Neural progenitor cell (in vitro differentiated cells): ENCODE results near the gene ELF5. TPM values are rescaled to one million over a fixed set of nuclear protein-coding genes. Genes with fewer than 3 reads are reported as not detected.
A peak's percentile ranks its signal among the peaks of the same experiment; 100 is the strongest.

ENCODE experiments used
- DNase-seq: peaks from one replicate; pipeline ENCODE4 v3.0.0-alpha.2; 2016; ENCODE audit warnings: low spot score
- H2AFZ ChIP-seq: fragments of 200-600 bp; sonication (generic); replicated peaks from 2 replicates; pipeline ENCODE4 v1.6.1; 2016; ENCODE audit warnings: antibody characterized with exemption
- H3F3A ChIP-seq: fragments of 200-600 bp; sonication (generic); 2 replicates; pipeline ENCODE4 v1.6.1; 2016; ENCODE audit warnings: antibody characterized with exemption, low read depth
- H3K27ac ChIP-seq: fragments of 200-600 bp; sonication (generic); 2 replicates; pipeline ENCODE4 v1.5.1; 2016; ENCODE audit warnings: mild to moderate bottlenecking
- H3K27me3 ChIP-seq: fragments of 200-600 bp; sonication (generic); 2 replicates; pipeline ENCODE4 v1.6.1; 2016; ENCODE audit warnings: mild to moderate bottlenecking, moderate library complexity
- H3K36me3 ChIP-seq: fragments of 200-600 bp; sonication (generic); 2 replicates; pipeline ENCODE4 v1.5.1; 2016
- H3K4me1 ChIP-seq: fragments of 200-600 bp; sonication (generic); 2 replicates; pipeline ENCODE4 v1.6.1; 2016; ENCODE audit warnings: mixed run types
- H3K4me2 ChIP-seq: fragments of 200-600 bp; sonication (generic); 2 replicates; pipeline ENCODE4 v1.6.1; 2016
- H3K4me3 ChIP-seq: fragments of 200-600 bp; sonication (generic); 2 replicates; pipeline ENCODE4 v1.5.1; 2016
- H3K79me2 ChIP-seq: fragments of 200-600 bp; sonication (generic); 2 replicates; pipeline ENCODE4 v1.6.1; 2016; ENCODE audit warnings: low read depth
- H3K9ac ChIP-seq: fragments of 200-600 bp; sonication (generic); 2 replicates; pipeline ENCODE4 v1.6.1; 2016
- H3K9me3 ChIP-seq: fragments of 200-600 bp; sonication (generic); 2 replicates; pipeline ENCODE4 v1.5.1; 2016; ENCODE audit warnings: low read depth
- H4K20me1 ChIP-seq: fragments of 200-600 bp; sonication (generic); 2 replicates; pipeline ENCODE4 v1.6.1; 2016; ENCODE audit warnings: low read depth
- H3K27ac Mint-ChIP-seq: 3 replicates; pipeline ENCODE4 v1.8.0; 2021; ENCODE audit warnings: mixed read lengths
- H3K27me3 Mint-ChIP-seq: 2 replicates; pipeline ENCODE4 v1.8.0; 2022; ENCODE audit warnings: low read depth, mild to moderate bottlenecking, inconsistent platforms, moderate library complexity, mixed read lengths; ENCODE audit not compliant: insufficient read depth
- H3K36me3 Mint-ChIP-seq: 3 replicates; pipeline ENCODE4 v1.8.0; 2021; ENCODE audit warnings: mixed read lengths
- H3K4me1 Mint-ChIP-seq: 3 replicates; pipeline ENCODE4 v1.8.0; 2021; ENCODE audit warnings: mixed read lengths
- H3K4me3 Mint-ChIP-seq: 3 replicates; pipeline ENCODE4 v1.8.0; 2021; ENCODE audit warnings: mild to moderate bottlenecking, moderate library complexity, mixed read lengths
- H3K9me3 Mint-ChIP-seq: 3 replicates; pipeline ENCODE4 v1.8.0; 2020; ENCODE audit warnings: mixed read lengths
- EZH2 ChIP-seq: fragments of 200-600 bp; sonication (generic); IDR thresholded peaks from 2 replicates; pipeline ENCODE4 v1.6.1; 2017; ENCODE audit warnings: antibody characterized with exemption, mild to moderate bottlenecking, moderate library complexity
- EZH2phosphoT487 ChIP-seq: fragments of 200-600 bp; sonication (generic); IDR thresholded peaks from 2 replicates; pipeline ENCODE4 v1.6.1; 2017; ENCODE audit warnings: antibody characterized with exemption
- total RNA-seq: library from RNA; depleted of rRNA; stranded (reverse); fragments of >200 nt; gene quantifications from 2 replicates; pipeline ENCODE4 v1.2.3, GENCODE V29; 2015; ENCODE audit warnings: low replicate concordance
- TF ChIP-seq, protein P1 (sequence below): fragments of 200-600 bp; sonication (generic); IDR thresholded peaks from 2 replicates; pipeline ENCODE4 v1.5.1; 2017; ENCODE audit warnings: antibody characterized with exemption, mild to moderate bottlenecking

Gene ELF5
- total RNA-seq, result not detected in 2 replicates

DNA sequence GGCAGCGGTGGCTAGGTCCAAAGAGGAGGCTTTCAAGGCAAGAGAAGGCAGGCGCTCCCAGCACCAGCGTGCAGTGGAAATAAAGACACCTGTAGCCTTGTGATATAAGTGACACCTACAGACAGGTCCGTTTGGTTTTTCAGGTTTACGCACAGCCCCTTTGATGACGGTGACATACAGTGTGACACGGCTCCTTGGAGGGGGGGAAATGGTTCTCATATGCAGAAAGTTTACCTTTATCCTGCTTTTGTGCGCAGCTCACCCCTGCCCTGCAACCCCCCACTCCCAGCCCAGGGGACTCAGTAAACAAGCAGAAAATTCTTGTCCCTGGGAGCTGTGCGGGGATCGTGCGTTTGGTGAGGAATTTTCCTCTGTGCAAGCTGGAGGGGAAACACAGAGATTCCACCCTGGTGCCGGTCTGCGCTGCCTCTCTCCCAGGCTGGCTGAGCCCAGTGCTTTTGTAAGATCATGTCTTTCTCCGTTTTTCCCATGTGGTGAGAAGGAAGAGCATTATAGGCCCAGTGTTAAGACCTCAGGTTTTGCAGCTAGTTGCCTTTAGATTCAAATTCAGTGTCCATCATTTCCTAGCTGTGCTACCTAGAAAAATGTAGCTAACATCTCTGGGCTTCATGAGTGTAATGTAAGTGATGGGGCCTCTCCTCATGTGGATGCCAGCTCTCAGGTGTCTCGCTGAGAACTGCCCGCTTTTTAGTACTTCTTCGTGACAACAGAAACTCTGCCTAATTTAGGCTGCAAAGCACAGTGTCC is at the start of gene ELF5:
TSS of gene ELF5 (minus strand) at position 113 of the 768 bp plus-strand sequence. CDS start 8,045 bp downstream, outside the sequence.
- Histone ChIP-seq H3K36me3 (no peaks in the 10 kb centered on the region), H3K9ac (no peak within 1 kb of the TSS), H3K27ac (no peak within 1 kb of the TSS), H3K9me3 (no peaks in the 10 kb centered on the region), H3K4me3 (no peak within 1 kb of the TSS), H3F3A (peaks cover 7% of the 10 kb centered on the region), H2AFZ (peak within 1 kb of the TSS; percentile 99), H3K79me2 (no peaks in the 10 kb centered on the region), H4K20me1 (no peaks in the 10 kb centered on the region), H3K4me1 (peaks cover 22% of the 10 kb centered on the region), H3K27me3 (no peaks in the 10 kb centered on the region), H3K4me2 (no peak within 1 kb of the TSS)
- H3K9me3 Mint-ChIP-seq, result no peaks in the 10 kb centered on the region
- no peak within 1 kb of the TSS for H3K4me3 Mint-ChIP-seq
- H3K4me1 Mint-ChIP-seq, result peaks cover 41% of the 10 kb centered on the region
- no peaks in the 10 kb centered on the region for H3K36me3 Mint-ChIP-seq
- peaks cover 2% of the 10 kb centered on the region for H3K27me3 Mint-ChIP-seq
- H3K27ac Mint-ChIP-seq, result peak within 1 kb of the TSS; percentile 35
- peak; percentile 23 for DNase-seq
- TF ChIP-seq EZH2, result no peak
- TF ChIP-seq, protein P1, sequence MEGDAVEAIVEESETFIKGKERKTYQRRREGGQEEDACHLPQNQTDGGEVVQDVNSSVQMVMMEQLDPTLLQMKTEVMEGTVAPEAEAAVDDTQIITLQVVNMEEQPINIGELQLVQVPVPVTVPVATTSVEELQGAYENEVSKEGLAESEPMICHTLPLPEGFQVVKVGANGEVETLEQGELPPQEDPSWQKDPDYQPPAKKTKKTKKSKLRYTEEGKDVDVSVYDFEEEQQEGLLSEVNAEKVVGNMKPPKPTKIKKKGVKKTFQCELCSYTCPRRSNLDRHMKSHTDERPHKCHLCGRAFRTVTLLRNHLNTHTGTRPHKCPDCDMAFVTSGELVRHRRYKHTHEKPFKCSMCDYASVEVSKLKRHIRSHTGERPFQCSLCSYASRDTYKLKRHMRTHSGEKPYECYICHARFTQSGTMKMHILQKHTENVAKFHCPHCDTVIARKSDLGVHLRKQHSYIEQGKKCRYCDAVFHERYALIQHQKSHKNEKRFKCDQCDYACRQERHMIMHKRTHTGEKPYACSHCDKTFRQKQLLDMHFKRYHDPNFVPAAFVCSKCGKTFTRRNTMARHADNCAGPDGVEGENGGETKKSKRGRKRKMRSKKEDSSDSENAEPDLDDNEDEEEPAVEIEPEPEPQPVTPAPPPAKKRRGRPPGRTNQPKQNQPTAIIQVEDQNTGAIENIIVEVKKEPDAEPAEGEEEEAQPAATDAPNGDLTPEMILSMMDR, result no peak
- TF ChIP-seq EZH2phosphoT487, result no peak

DNA sequence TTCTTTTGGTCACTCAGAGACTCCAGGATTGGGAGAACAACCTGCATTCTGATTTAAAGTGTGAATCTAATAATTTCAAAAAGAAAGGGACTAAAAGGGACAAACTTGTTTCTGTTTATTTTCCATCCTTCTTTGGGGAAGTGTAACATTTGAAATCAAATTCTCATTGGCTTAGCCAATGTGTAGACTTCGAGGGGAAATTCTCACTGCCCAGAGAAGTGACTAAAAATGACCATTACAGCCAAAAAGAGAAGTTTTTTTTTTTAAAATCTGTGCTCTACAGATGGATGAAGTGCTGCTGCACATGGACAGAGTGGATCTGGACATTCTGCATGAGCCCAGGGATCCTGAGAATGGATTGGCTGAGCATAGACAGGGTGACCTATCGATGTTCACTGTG is 49.4 kb upstream of the ELF5 start:
- Histone ChIP-seq H3K4me2 (no peak overlapping the region), H3K79me2 (no peaks in the 10 kb centered on the region), H3K4me1 (peaks cover 13% of the 10 kb centered on the region), H2AFZ (no peak overlapping the region), H3F3A (peaks cover 7% of the 10 kb centered on the region), H3K9ac (no peak overlapping the region), H3K9me3 (no peaks in the 10 kb centered on the region), H3K36me3 (no peaks in the 10 kb centered on the region), H3K27ac (no peak overlapping the region), H3K27me3 (no peaks in the 10 kb centered on the region), H3K4me3 (no peak overlapping the region), H4K20me1 (no peaks in the 10 kb centered on the region)
- Mint-ChIP-seq H3K4me3 (no peak overlapping the region), H3K9me3 (no peaks in the 10 kb centered on the region), H3K36me3 (no peaks in the 10 kb centered on the region), H3K27me3 (peaks cover 3% of the 10 kb centered on the region), H3K4me1 (no peaks in the 10 kb centered on the region), H3K27ac (no peak overlapping the region)
- TF ChIP-seq EZH2phosphoT487 (no peak), EZH2 (no peak)
- TF ChIP-seq, protein P1, result no peak
- DNase-seq, result no peak

DNA sequence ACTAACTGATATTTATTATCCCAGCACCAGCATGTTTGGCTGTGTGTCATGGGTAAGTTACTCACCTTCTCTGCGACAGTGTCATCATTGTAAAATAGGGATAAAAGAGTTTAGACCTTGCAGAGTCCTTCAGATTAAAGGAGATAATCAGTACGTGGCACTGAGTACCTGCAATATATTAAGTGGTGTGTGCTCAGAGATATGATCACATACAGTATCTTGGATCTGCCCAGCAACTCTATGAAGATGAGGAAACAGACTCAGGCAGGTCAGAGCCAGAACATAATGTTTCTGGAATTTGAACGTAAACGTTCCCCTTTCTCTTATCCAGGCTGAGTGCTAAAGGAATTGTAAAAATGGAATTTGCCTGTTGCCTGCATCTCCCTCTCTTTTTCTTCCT is 46.9 kb upstream of the ELF5 start:
- no peaks in the 10 kb centered on the region for H4K20me1 ChIP-seq
- no peaks in the 10 kb centered on the region for H3K27me3 Mint-ChIP-seq
- no peaks in the 10 kb centered on the region for H3K36me3 ChIP-seq
- H3K4me2 ChIP-seq, result no peak overlapping the region
- H3K27me3 ChIP-seq, result no peaks in the 10 kb centered on the region
- H3F3A ChIP-seq, result peaks cover under 1% of the 10 kb centered on the region
- no peaks in the 10 kb centered on the region for H3K36me3 Mint-ChIP-seq
- H3K27ac ChIP-seq, result no peak overlapping the region
- H3K9ac ChIP-seq, result no peak overlapping the region
- no peak overlapping the region for H3K27ac Mint-ChIP-seq
- no peak for DNase-seq
- H3K9me3 ChIP-seq, result no peaks in the 10 kb centered on the region
- no peak overlapping the region for H3K4me3 Mint-ChIP-seq
- TF ChIP-seq, protein P1, result no peak
- TF ChIP-seq EZH2phosphoT487 (no peak), EZH2 (no peak)
- no peak overlapping the region for H3K4me3 ChIP-seq
- no peaks in the 10 kb centered on the region for H3K4me1 Mint-ChIP-seq
- peaks cover 6% of the 10 kb centered on the region for H3K4me1 ChIP-seq
- no peak overlapping the region for H2AFZ ChIP-seq
- H3K9me3 Mint-ChIP-seq, result no peaks in the 10 kb centered on the region
- no peaks in the 10 kb centered on the region for H3K79me2 ChIP-seq
